Lower leg skin (tissue), 3 donors: ENCODE results near the gene MGMT.
"Not testable (repeated sequence)": the region's sequence is repeated elsewhere in the genome, so short reads cannot be mapped to it uniquely, and the experiment has no call there.

Source experiments
- POLR2A ChIP-seq, 2 donors: fragments of 450-650 bp; IDR thresholded peaks; one replicate each; pipeline ENCODE4 v1.6.1; 2016 to 2017; ENCODE audit warnings: antibody characterized with exemption in 2 of 2, mild to moderate bottlenecking in 1 of 2, moderate library complexity in 1 of 2
- TF ChIP-seq, protein P1 (sequence below), 3 donors: fragments of 450-650 bp; IDR thresholded peaks; one replicate each; pipeline ENCODE4 v1.5.1; 2016; ENCODE audit warnings: antibody characterized with exemption in 3 of 3, mild to moderate bottlenecking in 3 of 3, moderate library complexity in 2 of 3

DNA sequence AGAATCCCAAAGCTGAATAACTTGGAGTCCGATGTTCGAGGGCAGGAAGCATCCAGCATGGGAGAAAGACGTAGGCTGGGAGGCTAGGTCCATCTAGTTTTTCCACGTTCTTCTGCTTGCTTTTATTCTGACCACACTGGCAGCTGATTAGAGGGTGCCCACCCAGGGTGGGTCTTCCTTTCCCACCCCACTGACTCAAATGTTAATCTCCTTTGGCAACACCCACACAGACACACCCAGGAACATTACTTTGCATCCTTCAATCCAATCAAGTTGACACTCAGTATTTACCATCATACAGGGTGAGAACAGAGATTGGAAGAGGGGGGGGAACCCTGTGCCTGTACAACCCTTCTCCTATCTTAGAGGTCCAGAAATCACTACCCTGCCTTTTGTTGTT, 31.3 kb upstream of the MGMT start:
- TF ChIP-seq, protein P1, sequence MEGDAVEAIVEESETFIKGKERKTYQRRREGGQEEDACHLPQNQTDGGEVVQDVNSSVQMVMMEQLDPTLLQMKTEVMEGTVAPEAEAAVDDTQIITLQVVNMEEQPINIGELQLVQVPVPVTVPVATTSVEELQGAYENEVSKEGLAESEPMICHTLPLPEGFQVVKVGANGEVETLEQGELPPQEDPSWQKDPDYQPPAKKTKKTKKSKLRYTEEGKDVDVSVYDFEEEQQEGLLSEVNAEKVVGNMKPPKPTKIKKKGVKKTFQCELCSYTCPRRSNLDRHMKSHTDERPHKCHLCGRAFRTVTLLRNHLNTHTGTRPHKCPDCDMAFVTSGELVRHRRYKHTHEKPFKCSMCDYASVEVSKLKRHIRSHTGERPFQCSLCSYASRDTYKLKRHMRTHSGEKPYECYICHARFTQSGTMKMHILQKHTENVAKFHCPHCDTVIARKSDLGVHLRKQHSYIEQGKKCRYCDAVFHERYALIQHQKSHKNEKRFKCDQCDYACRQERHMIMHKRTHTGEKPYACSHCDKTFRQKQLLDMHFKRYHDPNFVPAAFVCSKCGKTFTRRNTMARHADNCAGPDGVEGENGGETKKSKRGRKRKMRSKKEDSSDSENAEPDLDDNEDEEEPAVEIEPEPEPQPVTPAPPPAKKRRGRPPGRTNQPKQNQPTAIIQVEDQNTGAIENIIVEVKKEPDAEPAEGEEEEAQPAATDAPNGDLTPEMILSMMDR (IDR thresholded peaks at IDR 0.05), result not testable (repeated sequence)
- TF ChIP-seq POLR2A (IDR thresholded peaks at IDR 0.05), result not testable (repeated sequence)
